Tibial nerve (tissue), 4 donors: ENCODE measurements around the gene ATF4. TPM values are rescaled to one million over a fixed set of nuclear protein-coding genes. Genes with fewer than 3 reads are reported as not detected.

Source experiments
- DNase-seq, 2 donors: peaks; one replicate each; pipeline ENCODE4 v3.0.0-alpha.2; 2019; ENCODE audit warnings: low spot score in 2 of 2
- H3K27ac ChIP-seq, 4 donors: fragments of 200-600 bp; sonication (generic) in 3 of 4; one replicate each; pipeline ENCODE4 v1.5.1; 2017 to 2019; ENCODE audit warnings: mild to moderate bottlenecking in 1 of 4
- H3K27me3 ChIP-seq, 2 donors: fragments of 200-600 bp; sonication (generic) in 1 of 2; one replicate each; pipeline versions ENCODE4 v1.5.1 to v1.6.0; 2017 to 2019
- H3K36me3 ChIP-seq, 3 donors: fragments of 200-600 bp; sonication (generic); one replicate each; pipeline ENCODE4 v1.5.1; 2018 to 2019
- H3K4me1 ChIP-seq, 4 donors: fragments of 200-600 bp; sonication (generic) in 3 of 4; one replicate each; pipeline ENCODE4 v1.5.1; 2017 to 2019
- H3K4me3 ChIP-seq, 4 donors: fragments of 200-600 bp; sonication (generic) in 3 of 4; one replicate each; pipeline ENCODE4 v1.5.1; 2017 to 2019; ENCODE audit warnings: mild to moderate bottlenecking in 1 of 4, moderate library complexity in 1 of 4
- H3K9me3 ChIP-seq, 4 donors: fragments of 200-600 bp; sonication (generic) in 3 of 4; one replicate each; pipeline ENCODE4 v1.5.1; 2017 to 2019
- EP300 ChIP-seq, 2 donors: sonication (generic); formaldehyde crosslinking; IDR thresholded peaks; one replicate each; pipeline ENCODE4 v1.6.1; 2017; ENCODE audit warnings: antibody characterized with exemption in 2 of 2, mild to moderate bottlenecking in 1 of 2
- POLR2A ChIP-seq, 2 donors: fragments of 450-650 bp; IDR thresholded peaks; one replicate each; pipeline ENCODE4 v1.6.1; 2017; ENCODE audit warnings: antibody characterized with exemption in 2 of 2, mild to moderate bottlenecking in 2 of 2, moderate library complexity in 2 of 2
- WGBS, 2 donors: methylation state at CpG; one replicate each; pipeline ENCODE4 v1.1.5; 2018; 5-methylcytosine and 5-hydroxymethylcytosine counted together
- total RNA-seq, 4 donors: library from RNA; depleted of rRNA; stranded (reverse); fragments of >200 nt; gene quantifications; one replicate each; pipeline ENCODE4 v1.1.0, GENCODE V29; 2016
- TF ChIP-seq, protein P1 (sequence below), 5 experiments: fragments of 200-600 bp in 3 of 5; fragments of 450-650 bp in 2 of 5; sonication (generic) in 3 of 5; IDR thresholded peaks; one replicate each; pipeline ENCODE4 v1.5.1; 2016 to 2019; ENCODE audit warnings: antibody characterized with exemption in 5 of 5, mild to moderate bottlenecking in 3 of 5, moderate library complexity in 2 of 5

ATF4 gene
- total RNA-seq, 4 donors from 2014 or later, result 347 to 405 (median 390) TPM

DNA sequence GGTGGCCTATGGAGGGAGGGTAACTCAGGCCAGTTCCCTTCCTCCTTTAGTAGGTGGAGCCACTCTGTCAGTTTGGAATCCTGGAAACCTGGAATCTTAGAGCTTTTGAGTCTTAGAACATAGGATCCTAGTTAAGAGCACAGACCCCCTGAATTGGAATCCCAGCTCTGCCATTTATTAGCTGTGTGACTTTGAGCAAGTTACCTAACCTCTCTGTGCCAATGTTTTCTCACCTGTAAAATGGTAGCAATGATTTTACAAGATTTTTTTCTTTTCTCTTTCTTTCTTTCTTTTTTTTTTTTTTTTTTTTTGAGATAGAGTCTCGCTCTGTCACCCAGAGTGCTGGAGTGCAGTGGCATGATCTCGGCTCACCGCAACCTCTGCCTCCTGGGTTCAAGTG, 33.1 kb downstream of the ATF4 start:
- TF ChIP-seq EP300 (IDR thresholded peaks at IDR 0.05) (no peak), POLR2A (IDR thresholded peaks at IDR 0.05) (no peak)
- TF ChIP-seq, protein P1, sequence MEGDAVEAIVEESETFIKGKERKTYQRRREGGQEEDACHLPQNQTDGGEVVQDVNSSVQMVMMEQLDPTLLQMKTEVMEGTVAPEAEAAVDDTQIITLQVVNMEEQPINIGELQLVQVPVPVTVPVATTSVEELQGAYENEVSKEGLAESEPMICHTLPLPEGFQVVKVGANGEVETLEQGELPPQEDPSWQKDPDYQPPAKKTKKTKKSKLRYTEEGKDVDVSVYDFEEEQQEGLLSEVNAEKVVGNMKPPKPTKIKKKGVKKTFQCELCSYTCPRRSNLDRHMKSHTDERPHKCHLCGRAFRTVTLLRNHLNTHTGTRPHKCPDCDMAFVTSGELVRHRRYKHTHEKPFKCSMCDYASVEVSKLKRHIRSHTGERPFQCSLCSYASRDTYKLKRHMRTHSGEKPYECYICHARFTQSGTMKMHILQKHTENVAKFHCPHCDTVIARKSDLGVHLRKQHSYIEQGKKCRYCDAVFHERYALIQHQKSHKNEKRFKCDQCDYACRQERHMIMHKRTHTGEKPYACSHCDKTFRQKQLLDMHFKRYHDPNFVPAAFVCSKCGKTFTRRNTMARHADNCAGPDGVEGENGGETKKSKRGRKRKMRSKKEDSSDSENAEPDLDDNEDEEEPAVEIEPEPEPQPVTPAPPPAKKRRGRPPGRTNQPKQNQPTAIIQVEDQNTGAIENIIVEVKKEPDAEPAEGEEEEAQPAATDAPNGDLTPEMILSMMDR (IDR thresholded peaks at IDR 0.05), result no peak
- Histone ChIP-seq H3K4me3 (no peak overlapping the region), H3K27ac (no peak overlapping the region), H3K4me1 (peaks cover 0 to 13% (median 7%) of the 10 kb centered on the region in 4 donors), H3K27me3 (peaks cover 0 to 55% of the 10 kb centered on the region in 2 donors), H3K9me3 (no peaks in the 10 kb centered on the region), H3K36me3 (no peaks in the 10 kb centered on the region)
- WGBS, 2 donors, result 77 to 85% methylated on average over 3 of the region's 3 CpGs
- DNase-seq, result no peak

DNA sequence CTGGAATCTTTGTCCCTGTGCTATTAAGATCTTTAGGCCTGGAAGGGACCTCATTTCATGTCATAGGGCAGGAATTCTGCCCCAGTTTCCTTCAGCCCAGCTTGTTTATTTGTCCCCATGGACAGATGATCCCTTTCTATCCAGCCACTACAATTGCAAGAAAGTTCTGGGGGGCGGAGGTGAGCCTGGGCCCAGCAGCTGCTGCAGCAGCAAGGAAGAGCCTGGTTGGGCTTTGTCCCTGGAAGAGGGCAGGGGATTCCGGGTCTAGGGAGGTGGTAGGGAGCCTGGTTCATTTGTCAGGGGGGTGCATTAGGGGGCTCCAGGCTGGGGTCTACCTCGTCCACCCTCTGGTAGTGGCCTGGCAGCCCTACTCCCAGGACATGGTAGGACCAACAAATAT, 33.8 kb downstream of the ATF4 start:
- H3K9me3 ChIP-seq, result no peaks in the 10 kb centered on the region
- no peak overlapping the region for H3K27ac ChIP-seq
- H3K36me3 ChIP-seq, result no peaks in the 10 kb centered on the region
- TF ChIP-seq POLR2A (IDR thresholded peaks at IDR 0.05) (no peak), EP300 (IDR thresholded peaks at IDR 0.05) (no peak)
- TF ChIP-seq, protein P1 (IDR thresholded peaks at IDR 0.05), result no peak
- no peak overlapping the region for H3K4me3 ChIP-seq
- H3K27me3 ChIP-seq, result peaks cover 0 to 55% of the 10 kb centered on the region in 2 donors
- WGBS, 2 donors, result 42 to 51% methylated on average over 3 of the region's 3 CpGs
- DNase-seq, result no peak
- H3K4me1 ChIP-seq, result peaks cover 0 to 17% (median 9%) of the 10 kb centered on the region in 4 donors

DNA sequence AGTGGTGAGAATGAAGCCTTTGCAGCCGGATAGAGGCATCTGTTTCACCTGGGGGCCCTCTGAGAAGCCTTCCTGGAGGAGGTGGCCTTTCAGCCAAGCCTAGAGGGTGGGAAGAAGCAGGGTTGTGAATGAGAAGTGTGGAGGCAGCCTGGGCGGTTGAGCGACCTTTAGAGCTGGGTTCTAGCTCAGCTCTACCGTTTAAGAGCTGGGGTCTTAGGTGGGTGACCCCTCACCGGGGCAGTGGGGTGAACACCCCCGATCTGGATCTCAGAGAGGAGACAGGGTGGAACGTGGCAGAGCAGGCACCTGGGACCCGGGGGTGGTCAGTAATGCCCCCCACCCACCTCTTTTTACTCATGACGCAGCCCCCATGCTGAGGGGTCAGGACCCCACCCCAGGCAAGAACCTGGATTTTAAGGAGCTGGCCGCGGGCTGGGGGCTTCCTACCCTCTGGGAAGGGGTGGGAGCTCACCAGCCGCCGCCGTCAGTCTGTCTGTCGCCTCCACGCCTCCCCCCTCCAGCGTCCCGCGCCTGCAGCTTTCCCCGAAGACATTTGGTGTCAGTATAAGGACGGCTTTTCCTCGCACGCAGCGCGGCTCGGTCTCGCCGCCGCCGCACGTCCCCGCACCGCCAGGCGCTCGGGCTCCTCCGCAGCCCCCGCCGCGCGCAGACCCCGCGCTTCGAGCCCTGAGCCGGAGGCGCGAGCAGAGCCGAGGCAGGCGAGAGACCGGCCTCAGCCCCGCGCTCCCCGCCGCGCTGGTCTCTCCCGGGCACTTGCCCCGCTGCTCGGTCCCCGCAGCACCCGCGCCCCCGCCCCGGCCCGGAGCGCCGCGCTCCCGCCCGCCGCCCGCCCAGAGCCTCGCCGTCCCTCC, 36.8 kb downstream of the ATF4 start:
- DNase-seq, result no peak
- Histone ChIP-seq H3K36me3 (no peaks in the 10 kb centered on the region), H3K27ac (no peak overlapping the region), H3K4me3 (peak overlapping the region in 3 of 4 donors; percentile 9 to 54 (median 18)), H3K9me3 (no peaks in the 10 kb centered on the region), H3K4me1 (peaks cover 0 to 27% (median 9%) of the 10 kb centered on the region in 4 donors), H3K27me3 (peaks cover 0 to 47% of the 10 kb centered on the region in 2 donors)
- 6 to 23% methylated on average over 15 to 57 of the region's 72 CpGs for WGBS, 2 donors
- TF ChIP-seq, protein P1 (IDR thresholded peaks at IDR 0.05), result peak in 2 of 5 experiments; percentile 32
- no peak for TF ChIP-seq EP300 (IDR thresholded peaks at IDR 0.05)

DNA sequence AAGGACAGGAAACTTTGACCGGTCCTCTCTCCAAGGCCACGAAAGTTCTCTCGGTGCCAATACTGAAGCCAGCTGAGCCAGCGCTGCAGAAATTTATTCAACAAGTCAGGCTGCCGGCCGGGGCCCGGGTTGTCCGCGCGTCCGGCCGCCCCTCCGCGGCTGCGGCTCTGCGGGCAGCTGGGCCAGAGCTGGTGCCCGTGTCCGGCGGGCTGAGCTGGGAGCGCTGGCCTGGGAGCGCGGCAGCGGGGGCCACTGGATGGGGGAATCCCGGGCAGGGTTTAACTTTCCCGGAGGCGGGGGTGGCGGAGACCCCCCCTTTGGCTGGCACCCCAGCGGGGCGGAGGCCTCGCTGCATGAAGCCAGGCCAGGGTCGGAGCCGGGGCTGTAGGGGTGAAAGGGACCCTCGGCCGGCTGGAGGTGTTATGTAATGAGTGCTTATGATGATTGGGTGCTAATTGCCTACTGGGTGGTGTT, 37.9 kb downstream of the ATF4 start:
- peak overlapping the region in 1 of 4 donors; percentile 49 for H3K27ac ChIP-seq

More for the DNA sequence above, 37.9 kb downstream of the ATF4 start:
- Histone ChIP-seq H3K27me3 (peaks cover 0 to 45% of the 10 kb centered on the region in 2 donors), H3K9me3 (no peaks in the 10 kb centered on the region), H3K4me1 (peaks cover 0 to 27% (median 9%) of the 10 kb centered on the region in 4 donors), H3K36me3 (no peaks in the 10 kb centered on the region), H3K4me3 (peak overlapping the region; percentile 7 to 54 (median 18))
- TF ChIP-seq, protein P1 (IDR thresholded peaks at IDR 0.05), result no peak
- TF ChIP-seq EP300 (IDR thresholded peaks at IDR 0.05), result no peak
- no peak for TF ChIP-seq POLR2A (IDR thresholded peaks at IDR 0.05)
- no peak for DNase-seq
- 6 to 30% methylated on average over 2 to 30 of the region's 34 CpGs for WGBS, 2 donors
